GM12873 (cell line): ENCODE results near the gene PTPRD.

Experiments used
- CTCF ChIP-seq: IDR thresholded peaks from 2 replicates; pipeline ENCODE4 v1.5.1; 2012; ENCODE audit warnings: low read depth, mild to moderate bottlenecking, moderate library complexity, low read length, control low read depth; ENCODE audit not compliant: insufficient read depth; ENCODE audit errors: missing control alignments

PTPRD gene

GRCh38 chr9:10212702-10213101, 400.1 kb downstream of the PTPRD start:
- TF ChIP-seq CTCF, result no peak

GRCh38 chr9:10208691-10209069, 404.1 kb downstream of the PTPRD start:
- no peak for TF ChIP-seq CTCF

- TF ChIP-seq CTCF, result no peak
Measured at GRCh38 chr9:10204276-10204675, 408.5 kb downstream of the PTPRD start.

- no peak for TF ChIP-seq CTCF
Measured at GRCh38 chr9:10173561-10173960, 439.2 kb downstream of the PTPRD start.

- TF ChIP-seq CTCF, result no peak
Measured at GRCh38 chr9:10172476-10172875, 440.3 kb downstream of the PTPRD start.

GRCh38 chr9:10168241-10168640, 444.6 kb downstream of the PTPRD start:
- TF ChIP-seq CTCF, result no peak

GRCh38 chr9:10148796-10149195, 464.0 kb downstream of the PTPRD start:
- no peak for TF ChIP-seq CTCF
